ENCODE data around the gene MIPOL1.

Gene MIPOL1

GRCh38 chr14:37413050-37413449 is 215.3 kb downstream of the MIPOL1 start:
- Histone ChIP-seq H3K4me1 (ENCODE audit: control insufficient read depth in 1 of 2, insufficient read depth in 1 of 2, low read depth in 1 of 2, low read length in 1 of 2) (no peaks in the 10 kb centered on the region), H3K27me3 (no peaks in the 10 kb centered on the region), H3K4me3 (ENCODE audit: low read depth in 1 of 2, low read length in 1 of 2) (no peak overlapping the region), H3K9me3 (no peaks in the 10 kb centered on the region), H3K27ac (no peak overlapping the region), H3K36me3 (no peaks in the 10 kb centered on the region)
- no peak for TF ChIP-seq CTCF (IDR thresholded peaks at IDR 0.05)

GRCh38 chr14:37413504-37414003 is 215.8 kb downstream of the MIPOL1 start:
- Histone ChIP-seq H3K4me3 (ENCODE audit: low read depth in 1 of 2, low read length in 1 of 2) (no peak overlapping the region), H3K4me1 (ENCODE audit: control insufficient read depth in 1 of 2, insufficient read depth in 1 of 2, low read depth in 1 of 2, low read length in 1 of 2) (no peaks in the 10 kb centered on the region), H3K27me3 (no peaks in the 10 kb centered on the region), H3K36me3 (no peaks in the 10 kb centered on the region), H3K9me3 (no peaks in the 10 kb centered on the region), H3K27ac (no peak overlapping the region)
- TF ChIP-seq CTCF (IDR thresholded peaks at IDR 0.05): no peak

- Histone ChIP-seq H3K36me3 (no peaks in the 10 kb centered on the region), H3K27me3 (no peaks in the 10 kb centered on the region), H3K4me3 (ENCODE audit: low read depth in 1 of 2, low read length in 1 of 2) (no peak overlapping the region), H3K27ac (no peak overlapping the region), H3K4me1 (ENCODE audit: control insufficient read depth in 1 of 2, insufficient read depth in 1 of 2, low read depth in 1 of 2, low read length in 1 of 2) (no peaks in the 10 kb centered on the region), H3K9me3 (no peaks in the 10 kb centered on the region)
- TF ChIP-seq CTCF (IDR thresholded peaks at IDR 0.05): no peak
Observed at GRCh38 chr14:37416264-37416663, 218.5 kb downstream of the MIPOL1 start.

- Histone ChIP-seq H3K36me3 (no peaks in the 10 kb centered on the region), H3K27ac (no peak overlapping the region), H3K27me3 (no peaks in the 10 kb centered on the region), H3K9me3 (no peaks in the 10 kb centered on the region), H3K4me1 (ENCODE audit: control insufficient read depth in 1 of 2, insufficient read depth in 1 of 2, low read depth in 1 of 2, low read length in 1 of 2) (no peaks in the 10 kb centered on the region), H3K4me3 (ENCODE audit: low read depth in 1 of 2, low read length in 1 of 2) (no peak overlapping the region)
- TF ChIP-seq CTCF (IDR thresholded peaks at IDR 0.05): no peak
Observed at GRCh38 chr14:37417151-37417550, 219.4 kb downstream of the MIPOL1 start.

- Histone ChIP-seq H3K36me3 (no peaks in the 10 kb centered on the region), H3K4me1 (ENCODE audit: control insufficient read depth in 1 of 2, insufficient read depth in 1 of 2, low read depth in 1 of 2, low read length in 1 of 2) (no peaks in the 10 kb centered on the region), H3K9me3 (no peaks in the 10 kb centered on the region), H3K27ac (no peak overlapping the region), H3K4me3 (ENCODE audit: low read depth in 1 of 2, low read length in 1 of 2) (no peak overlapping the region), H3K27me3 (no peaks in the 10 kb centered on the region)
- no peak for TF ChIP-seq CTCF (IDR thresholded peaks at IDR 0.05)
Observed at GRCh38 chr14:37417833-37418232, 220.1 kb downstream of the MIPOL1 start.

- no peak for TF ChIP-seq CTCF (IDR thresholded peaks at IDR 0.05)
- no peaks in the 10 kb centered on the region for H3K27me3 ChIP-seq
- H3K36me3 ChIP-seq: no peaks in the 10 kb centered on the region
- H3K27ac ChIP-seq: no peak overlapping the region
- no peaks in the 10 kb centered on the region for H3K9me3 ChIP-seq
- no peaks in the 10 kb centered on the region for H3K4me1 ChIP-seq (ENCODE audit: control insufficient read depth in 1 of 2, insufficient read depth in 1 of 2, low read depth in 1 of 2, low read length in 1 of 2)
- H3K4me3 ChIP-seq (ENCODE audit: low read depth in 1 of 2, low read length in 1 of 2): no peak overlapping the region
Observed at GRCh38 chr14:37420622-37421021, 222.9 kb downstream of the MIPOL1 start.
